GM11168 (cell line): Measurements from ENCODE around the gene GABRG3.
"Not testable (repeated sequence)": the region's sequence is repeated elsewhere in the genome, so short reads cannot be mapped to it uniquely, and the experiment has no call there.

Experiments
- in situ Hi-C: fragments of 300-500 bp; cut with MboI; formaldehyde crosslinking; loops from one replicate; pipeline ENCODE4 v1.12.0; 2022; ENCODE audit warnings: low sequenced_read_pairs; ENCODE audit not compliant: unreplicated experiment

Gene GABRG3

GRCh38 chr15:27166917-27167316 is 195.9 kb downstream of the GABRG3 start:
- in situ Hi-C loops, result no loop called here

DNA sequence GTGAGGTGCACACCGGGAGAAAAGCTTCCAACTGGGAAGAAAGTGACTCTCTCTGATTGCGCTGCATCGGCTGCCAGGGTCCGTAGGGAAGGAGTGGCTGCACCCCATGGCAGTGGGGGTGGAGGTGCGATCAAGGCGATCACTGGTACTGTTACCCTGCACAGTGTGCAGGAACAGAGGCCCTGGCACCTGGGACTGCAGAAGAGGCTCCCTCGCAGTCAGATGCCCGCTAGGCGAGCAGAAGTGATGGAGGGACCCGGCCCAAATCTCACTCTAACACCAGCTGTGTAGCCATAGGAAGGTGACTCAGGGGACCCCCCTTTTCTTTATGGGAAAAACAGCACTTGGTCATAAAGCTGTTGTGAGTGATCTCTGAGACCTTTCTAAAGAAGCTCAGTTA is 196.8 kb downstream of the GABRG3 start:
- in situ Hi-C loops, result no loop called here

- in situ Hi-C loops, result no loop called here
Measured at GRCh38 chr15:27170851-27171250, 199.9 kb downstream of the GABRG3 start.

DNA sequence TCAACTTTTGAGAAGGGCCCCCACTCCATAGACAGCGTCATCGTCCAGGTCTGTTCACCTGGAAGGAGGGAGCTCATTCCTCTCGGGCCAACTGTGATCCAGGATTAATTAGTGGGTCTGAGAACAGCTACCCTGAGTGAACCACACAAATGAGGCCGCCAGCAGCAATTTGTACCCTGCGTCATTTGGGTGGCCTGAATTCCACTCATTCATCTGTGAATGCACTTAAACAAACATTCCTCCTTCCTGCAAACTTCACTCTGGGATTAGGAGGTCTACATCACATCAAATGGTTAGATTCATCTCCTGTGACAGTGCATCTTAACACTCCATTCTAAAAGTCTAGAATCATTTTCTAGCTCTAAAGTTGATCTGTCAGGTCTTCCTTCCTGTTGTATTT is 201.8 kb downstream of the GABRG3 start:
- in situ Hi-C loops, result no loop called here

DNA sequence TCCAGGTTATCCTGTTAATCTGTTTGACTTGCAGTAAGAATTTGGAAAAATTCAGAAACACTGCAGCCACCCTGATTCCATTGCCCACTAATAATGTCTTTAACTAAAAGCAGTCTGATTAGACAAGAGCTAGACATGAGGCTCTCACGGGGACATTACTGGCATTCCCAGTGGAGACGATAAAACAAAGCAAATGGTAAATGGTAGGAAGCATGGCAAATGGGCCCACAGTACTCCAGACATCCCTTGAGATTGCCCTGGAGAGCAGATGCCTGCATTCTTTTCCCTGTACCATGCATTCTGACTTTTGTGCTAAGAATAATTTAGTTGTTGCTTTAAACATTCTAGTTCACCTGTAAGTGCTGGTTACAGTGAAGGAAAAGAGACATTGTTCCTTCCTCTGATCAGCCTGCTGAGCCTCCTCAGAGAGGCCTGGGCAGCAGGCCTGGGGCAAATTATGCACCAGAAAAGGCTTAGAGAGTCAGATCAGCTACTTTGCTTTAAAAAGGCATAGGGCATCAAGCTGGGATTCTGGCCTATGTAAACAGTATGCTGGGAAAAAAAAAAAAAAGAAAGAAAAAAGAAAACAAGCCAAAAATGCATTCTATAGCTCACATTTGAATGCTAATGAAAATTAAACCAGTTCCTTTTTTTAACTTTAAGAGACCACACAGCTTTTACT is 204.6 kb downstream of the GABRG3 start:
- in situ Hi-C loops, result no loop called here

DNA sequence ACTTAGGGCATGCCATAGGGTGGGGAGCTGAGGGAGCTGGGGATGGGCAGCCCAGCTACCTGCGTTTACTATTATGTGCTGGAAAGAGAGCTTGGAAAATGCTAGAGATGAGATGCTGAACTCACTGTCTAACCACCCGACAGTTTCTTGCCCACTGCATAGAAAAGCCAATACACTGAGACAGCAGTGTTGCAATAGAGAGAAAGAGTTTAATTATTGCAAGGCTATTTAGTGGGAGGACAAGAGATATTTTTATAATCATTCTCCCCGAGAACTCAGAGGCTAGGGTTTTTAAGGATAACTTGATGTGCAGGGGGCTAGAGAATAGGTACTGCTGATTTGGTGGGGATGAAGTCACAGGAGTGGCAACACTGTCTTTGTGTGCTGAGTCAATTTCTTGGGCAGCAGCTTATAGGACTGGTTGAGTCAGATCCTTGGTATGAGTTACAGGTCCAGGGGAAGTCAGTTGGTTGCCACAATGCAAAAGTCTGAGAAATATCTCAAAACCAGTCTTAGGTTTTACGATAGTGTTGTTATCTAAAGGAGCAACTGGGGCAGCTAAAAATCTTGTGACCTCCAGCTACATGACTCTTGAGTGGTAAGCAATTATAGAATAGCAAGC is 205.9 kb downstream of the GABRG3 start:
- in situ Hi-C loops, result no loop called here

GRCh38 chr15:27179789-27180188 is 208.8 kb downstream of the GABRG3 start:
- in situ Hi-C loops, result no loop called here

DNA sequence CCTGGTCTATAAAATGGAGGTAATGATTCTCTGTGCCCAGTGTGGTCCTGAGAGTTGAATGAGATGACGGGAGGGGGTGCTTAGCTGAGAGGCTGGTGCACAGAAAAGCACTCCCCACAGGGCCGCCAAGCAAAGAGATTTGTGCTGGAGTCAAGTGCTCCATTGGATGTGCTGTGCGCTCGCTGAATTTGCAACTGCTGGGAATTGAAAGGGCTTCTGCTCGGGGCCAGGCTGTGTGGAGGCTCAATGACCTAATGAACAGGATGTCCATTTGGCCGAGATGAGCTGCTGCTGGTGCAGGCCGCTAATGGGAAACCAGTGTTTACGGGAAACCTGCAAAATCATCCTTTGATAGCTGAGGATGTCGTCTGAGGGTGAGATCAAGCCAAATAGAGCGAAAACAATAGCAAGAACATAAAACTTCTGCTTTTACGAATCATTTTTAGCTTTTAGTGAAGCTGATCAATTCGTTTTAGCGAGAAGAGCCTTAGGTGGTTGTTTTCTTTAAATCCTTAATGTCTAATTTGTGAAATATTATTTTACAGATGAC is 211.7 kb downstream of the GABRG3 start:
- in situ Hi-C loops, result no loop called here

DNA sequence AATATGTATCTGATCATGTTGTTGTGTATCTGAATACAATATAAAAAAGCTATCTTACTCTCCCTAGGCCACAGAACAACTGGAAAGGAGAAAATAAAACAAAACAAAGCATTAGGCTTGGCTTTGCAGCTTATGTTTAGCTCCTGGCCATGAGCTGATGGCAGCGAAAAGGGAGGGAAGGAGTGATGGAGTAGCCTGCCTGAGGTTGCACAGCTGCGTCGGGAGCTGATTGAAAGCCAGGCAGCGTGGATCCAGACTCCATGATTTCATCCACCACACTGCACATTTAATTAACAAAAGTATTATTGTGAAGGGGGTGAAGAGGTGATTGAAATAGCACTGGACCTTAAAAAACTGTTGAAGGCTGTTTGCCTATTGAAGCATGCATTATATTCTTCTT is 212.2 kb downstream of the GABRG3 start:
- in situ Hi-C loops, result no loop called here

DNA sequence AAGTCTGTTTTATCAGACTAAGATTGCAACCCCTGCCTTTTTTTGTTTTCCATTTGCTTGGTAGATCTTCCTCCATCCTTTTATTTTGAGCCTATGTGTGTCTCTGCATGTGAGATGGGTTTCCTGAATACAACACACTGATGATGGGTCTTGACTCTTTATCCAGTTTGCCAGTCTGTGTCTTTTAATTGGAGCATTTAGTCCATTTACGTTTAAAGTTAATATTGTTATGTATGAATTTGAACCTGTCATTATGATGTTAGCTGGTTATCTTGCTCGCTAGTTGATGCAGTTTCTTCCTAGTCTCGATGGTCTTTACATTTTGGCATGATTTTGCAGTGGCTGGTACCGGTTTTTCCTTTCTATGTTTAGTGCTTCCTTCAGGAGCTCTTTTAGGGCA is 220.5 kb downstream of the GABRG3 start:
- in situ Hi-C loops, result not testable (repeated sequence)

GRCh38 chr15:27196691-27197090 is 225.7 kb downstream of the GABRG3 start:
- in situ Hi-C loops, result no loop called here

DNA sequence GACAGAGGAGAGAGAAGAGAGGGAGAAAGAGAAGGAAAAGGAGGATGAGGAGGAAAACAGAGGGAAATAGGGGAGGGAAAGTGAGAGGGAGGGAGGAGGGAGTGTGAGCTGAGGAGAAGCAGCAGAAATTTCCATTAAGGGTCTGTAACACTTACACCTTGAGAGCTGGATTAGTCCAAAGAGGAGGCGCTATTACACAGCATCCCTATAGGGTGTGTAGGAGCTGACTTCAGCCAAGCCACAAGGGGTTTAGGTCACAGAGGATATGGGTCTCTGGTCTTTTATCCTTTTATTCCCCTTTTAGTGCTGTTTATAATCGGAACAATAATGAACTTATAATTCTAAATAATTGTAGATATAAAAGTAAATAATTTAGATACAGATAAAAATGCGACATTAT is 230.4 kb downstream of the GABRG3 start:
- in situ Hi-C loops, result no loop called here

- in situ Hi-C loops, result no loop called here
Measured at GRCh38 chr15:27210176-27210575, 239.2 kb downstream of the GABRG3 start.

- in situ Hi-C loops, result no loop called here
Measured at GRCh38 chr15:27214032-27214431, 243.1 kb downstream of the GABRG3 start.

- in situ Hi-C loops, result no loop called here
Measured at GRCh38 chr15:27214961-27215360, 244.0 kb downstream of the GABRG3 start.

GRCh38 chr15:27218426-27218825 is 247.4 kb downstream of the GABRG3 start:
- in situ Hi-C loops, result no loop called here

DNA sequence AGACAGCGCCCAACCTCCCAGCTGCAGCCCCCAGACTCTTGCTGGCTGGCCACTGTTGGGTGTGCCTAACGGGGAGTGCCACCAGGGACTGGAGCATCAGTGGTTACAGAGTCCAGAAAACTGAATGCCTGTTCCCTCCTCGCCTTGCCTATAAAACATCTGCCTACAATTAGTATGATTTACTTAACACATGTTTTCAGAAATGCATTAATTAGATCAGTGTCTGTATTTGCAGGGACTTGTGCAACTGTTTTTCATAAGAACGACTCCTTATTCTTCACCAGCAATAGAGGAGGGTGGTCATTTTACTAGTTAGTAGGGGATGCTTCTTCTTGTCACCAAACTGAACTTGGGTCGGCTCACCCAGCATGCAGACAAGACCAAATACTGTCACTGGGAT is 248.7 kb downstream of the GABRG3 start:
- in situ Hi-C loops, result no loop called here

GRCh38 chr15:27220199-27220598 is 249.2 kb downstream of the GABRG3 start:
- in situ Hi-C loops, result no loop called here

DNA sequence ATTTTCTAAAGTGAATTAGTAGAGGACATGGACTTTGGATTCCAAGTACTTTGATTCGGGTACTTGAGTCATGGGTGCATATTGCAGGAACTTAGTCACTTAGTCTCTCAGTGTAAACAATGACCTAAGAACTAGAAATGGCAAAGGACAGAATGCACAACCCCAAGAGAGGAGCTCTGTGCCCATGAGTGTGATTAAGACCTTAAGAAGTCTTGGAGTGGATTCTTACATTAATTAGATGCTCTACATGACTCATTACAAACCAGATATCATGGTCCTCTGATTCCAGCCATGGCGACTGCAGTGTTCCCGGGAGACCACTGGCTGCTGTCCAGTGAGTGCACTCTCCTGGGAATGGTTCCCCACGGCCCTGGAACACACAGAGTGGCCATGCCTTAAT is 251.5 kb downstream of the GABRG3 start:
- in situ Hi-C loops, result no loop called here

- in situ Hi-C loops, result no loop called here
Measured at GRCh38 chr15:27223179-27223578, 252.2 kb downstream of the GABRG3 start.

DNA sequence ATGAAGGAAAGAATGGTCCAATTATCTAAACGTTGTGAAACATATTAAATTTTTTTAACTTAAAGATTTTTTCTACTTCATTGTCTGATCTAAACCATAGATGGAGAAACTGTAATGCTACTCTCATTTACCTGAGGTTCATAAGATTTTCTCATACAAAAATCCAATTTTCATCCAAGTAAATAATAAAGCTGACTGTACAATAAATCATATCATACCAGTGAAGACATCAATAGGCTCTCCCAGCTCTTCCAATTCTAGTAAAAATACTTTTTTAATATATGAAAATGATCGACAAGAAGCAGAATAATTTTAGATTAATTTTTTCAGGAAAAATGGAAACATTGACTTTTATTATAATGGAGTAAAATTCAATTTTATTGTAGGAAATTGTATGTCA is 260.8 kb downstream of the GABRG3 start:
- in situ Hi-C loops, result no loop called here

- in situ Hi-C loops, result no loop called here
Measured at GRCh38 chr15:27232876-27233275, 261.9 kb downstream of the GABRG3 start.
